AG04450 (cell line): Measurements from ENCODE around the gene PEPD. TPM values are rescaled to one million over a fixed set of nuclear protein-coding genes. Genes with fewer than 3 reads are reported as not detected.

Experiments
- CTCF ChIA-PET: fragments of 300-600, 350-600 bp; formaldehyde crosslinking; extraction: SDS; loops from one replicate; lab custom pipeline; 2022; ENCODE audit warnings: antibody characterized with exemption, inconsistent platforms; lab: Charles Lee
- POLR2A ChIA-PET: fragments of 350-600 bp; formaldehyde crosslinking; extraction: SDS; loops from one replicate; lab custom pipeline; 2021; ENCODE audit warnings: antibody characterized with exemption, inconsistent platforms; lab: Yijun Ruan, JAX
- DNase-seq: peaks from one replicate; pipeline ENCODE4 v3.0.0-alpha.2; 2011; ENCODE audit warnings: low read depth, low spot score
- H3K27ac ChIP-seq: one replicate; pipeline ENCODE4 v1.5.1; 2012; ENCODE audit warnings: low read depth, low read length, control low read depth
- H3K27me3 ChIP-seq: one replicate; pipeline ENCODE4 v1.6.0; 2012; ENCODE audit warnings: low read length; ENCODE audit not compliant: control insufficient read depth, insufficient read depth
- H3K4me3 ChIP-seq: 2 replicates; pipeline ENCODE4 v1.5.1; 2011; ENCODE audit warnings: mild to moderate bottlenecking, low read depth, low read length, control low read depth
- H3K9me3 ChIP-seq: 2 replicates; pipeline ENCODE4 v1.5.1; 2012; ENCODE audit warnings: low read length; ENCODE audit not compliant: control insufficient read depth, insufficient read depth
- CTCF ChIP-seq: IDR thresholded peaks from 2 replicates; pipeline ENCODE4 v1.5.1; 2011; ENCODE audit warnings: low read depth, low read length, control low read depth, inconsistent platforms
- polyA plus RNA-seq: library from polyadenylated mRNA; depleted of rRNA; stranded (reverse); fragments of >200 nt; gene quantifications from 2 replicates; pipeline ENCODE4 v1.2.3, GENCODE V29; 2011

PEPD gene
- polyA plus RNA-seq, 1 experiment = 67.1 TPM

DNA sequence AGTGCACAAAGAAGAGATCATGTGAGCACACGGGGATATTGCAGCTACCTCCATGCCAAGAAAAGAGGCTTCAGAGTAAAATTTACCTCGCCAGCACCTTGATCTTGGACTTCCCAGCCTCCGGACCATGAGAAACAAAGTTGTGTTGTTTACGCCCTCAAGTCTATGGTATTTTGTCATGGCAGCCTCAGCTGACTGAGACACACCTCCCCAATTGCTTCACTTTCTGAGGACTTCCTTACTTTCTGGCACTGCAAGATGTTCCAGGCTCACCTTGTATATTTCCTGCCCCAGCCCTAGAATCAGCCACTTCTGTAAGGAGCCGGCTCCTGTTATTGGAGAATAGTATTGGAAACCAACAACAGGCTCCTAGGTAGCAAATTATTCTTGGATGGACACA is 154.7 kb downstream of the PEPD start:
- no peaks in the 10 kb centered on the region for H3K9me3 ChIP-seq
- no peak for TF ChIP-seq CTCF
- POLR2A ChIA-PET = no interaction called here
- no peak overlapping the region for H3K4me3 ChIP-seq
- no peak overlapping the region for H3K27ac ChIP-seq
- no peak for DNase-seq
- CTCF ChIA-PET = no interaction called here
- H3K27me3 ChIP-seq = peaks cover 25% of the 10 kb centered on the region

- no peak for DNase-seq
- no peaks in the 10 kb centered on the region for H3K9me3 ChIP-seq
- no peak for TF ChIP-seq CTCF
- no peak overlapping the region for H3K4me3 ChIP-seq
- H3K27ac ChIP-seq = no peak overlapping the region
- CTCF ChIA-PET = no interaction called here
- POLR2A ChIA-PET = no interaction called here
- peaks cover 30% of the 10 kb centered on the region for H3K27me3 ChIP-seq
These were observed 155.5 kb downstream of the PEPD start for GRCh38 chr19:33366127-33366526.

DNA sequence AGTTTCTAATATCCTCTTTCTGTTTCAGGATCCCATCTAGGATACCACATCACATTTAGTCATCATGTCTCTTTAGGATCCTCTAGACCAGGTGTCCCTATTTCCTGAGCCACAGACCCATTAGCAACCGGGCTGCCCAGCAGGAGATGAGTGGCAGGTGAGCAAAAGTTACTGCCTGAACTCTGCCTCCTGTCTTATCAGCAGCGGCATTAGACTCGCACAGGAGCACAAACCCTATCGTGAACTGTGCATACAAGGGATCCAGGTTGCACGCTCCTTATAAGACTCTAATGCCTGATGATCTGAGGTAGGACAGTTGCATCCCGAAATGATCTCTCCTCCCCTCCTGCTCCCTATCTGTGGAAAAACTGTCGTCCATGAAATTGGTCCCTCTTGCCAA is 155.9 kb downstream of the PEPD start:
- H3K9me3 ChIP-seq = no peaks in the 10 kb centered on the region
- H3K27me3 ChIP-seq = peaks cover 30% of the 10 kb centered on the region
- H3K4me3 ChIP-seq = no peak overlapping the region
- TF ChIP-seq CTCF = no peak
- ChIA-PET CTCF (no interaction called here), POLR2A (no interaction called here)
- H3K27ac ChIP-seq = no peak overlapping the region
- no peak for DNase-seq

- Histone ChIP-seq H3K9me3 (no peaks in the 10 kb centered on the region), H3K27me3 (peaks cover 30% of the 10 kb centered on the region), H3K4me3 (no peak overlapping the region), H3K27ac (no peak overlapping the region)
- ChIA-PET POLR2A (interaction anchor here (0.7 kb wide), 1 partner anchor 187 kb away, joined by 3 read pairs; no protein-coding TSS in a partner anchor), CTCF (no interaction called here)
- DNase-seq = no peak
- no peak for TF ChIP-seq CTCF
These were observed 158.1 kb downstream of the PEPD start for GRCh38 chr19:33363476-33363875.

- no peak for TF ChIP-seq CTCF
- Histone ChIP-seq H3K27ac (no peak overlapping the region), H3K4me3 (no peak overlapping the region), H3K27me3 (peaks cover 30% of the 10 kb centered on the region), H3K9me3 (no peaks in the 10 kb centered on the region)
- POLR2A ChIA-PET = no interaction called here
- CTCF ChIA-PET = no interaction called here
- no peak for DNase-seq
These were observed 158.9 kb downstream of the PEPD start for GRCh38 chr19:33362508-33363228.
